LNCaP clone FGC (cell line): Measurements from ENCODE around the gene EPB41L5.

Source experiments
- DNase-seq: peaks from one replicate; pipeline ENCODE4 v3.0.0-alpha.2; 2011; ENCODE audit warnings: low read depth
- H3K4me3 ChIP-seq: 2 replicates; pipeline ENCODE4 v1.5.1; 2011; ENCODE audit warnings: mild to moderate bottlenecking, low read depth, low read length, control low read depth
- CTCF ChIP-seq: IDR thresholded peaks from 2 replicates; pipeline ENCODE4 v1.5.1; 2012; ENCODE audit warnings: mild to moderate bottlenecking; ENCODE audit not compliant: control insufficient read depth, insufficient read depth; ENCODE audit errors: extremely low read depth

The EPB41L5 gene

GRCh38 chr2:120075545-120075944 is 62.7 kb downstream of the EPB41L5 start:
- no peak for DNase-seq
- TF ChIP-seq CTCF, result no peak
- H3K4me3 ChIP-seq, result no peak overlapping the region

GRCh38 chr2:120077896-120078295 is 65.0 kb downstream of the EPB41L5 start:
- no peak for DNase-seq
- TF ChIP-seq CTCF, result no peak
- H3K4me3 ChIP-seq, result no peak overlapping the region

- no peak for DNase-seq
Observed at GRCh38 chr2:120079647-120080046, 66.8 kb downstream of the EPB41L5 start.

GRCh38 chr2:120091436-120091835 is 78.6 kb downstream of the EPB41L5 start:
- no peak for DNase-seq
- H3K4me3 ChIP-seq, result no peak overlapping the region
- no peak for TF ChIP-seq CTCF

More at GRCh38 chr2:120079647-120080046, 66.8 kb downstream of the EPB41L5 start:
- TF ChIP-seq CTCF, result no peak
- no peak overlapping the region for H3K4me3 ChIP-seq

GRCh38 chr2:120094795-120095194 is 81.9 kb downstream of the EPB41L5 start:
- TF ChIP-seq CTCF, result no peak

GRCh38 chr2:120100627-120101026 is 87.8 kb downstream of the EPB41L5 start:
- TF ChIP-seq CTCF, result no peak
- DNase-seq, result no peak
- H3K4me3 ChIP-seq, result no peak overlapping the region

More at GRCh38 chr2:120094795-120095194, 81.9 kb downstream of the EPB41L5 start:
- no peak for DNase-seq
- H3K4me3 ChIP-seq, result no peak overlapping the region

- H3K4me3 ChIP-seq, result no peak overlapping the region
- DNase-seq, result no peak
- no peak for TF ChIP-seq CTCF
Observed at GRCh38 chr2:120103723-120104467, 91.0 kb downstream of the EPB41L5 start.
